Thoracic aorta (tissue), 2 donors: ENCODE data around the gene NEBL. TPM values are rescaled to one million over a fixed set of nuclear protein-coding genes. Genes with fewer than 3 reads are reported as not detected.

ENCODE experiments used
- ATAC-seq: fragments of 150-250 bp; one replicate; pipeline ENCODE4 v1.8.0; 2017; ENCODE audit warnings: low read depth; ENCODE audit not compliant: insufficient number of reproducible peaks, low FRiP score
- DNase-seq: peaks from one replicate; pipeline ENCODE4 v3.0.0-alpha.2; 2020; ENCODE audit warnings: low spot score
- H3K27ac ChIP-seq, 2 donors: fragments of 200-600 bp; sonication (generic); 1 replicate in 1 of 2; 2 replicates in 1 of 2; pipeline ENCODE4 v1.5.1; 2016; ENCODE audit warnings: mild to moderate bottlenecking in 2 of 2, moderate library complexity in 2 of 2
- H3K27me3 ChIP-seq: fragments of 200-600 bp; sonication (generic); replicated peaks from 2 replicates; pipeline ENCODE4 v1.6.0; 2016; ENCODE audit warnings: mild to moderate bottlenecking; ENCODE audit not compliant: insufficient read depth
- H3K36me3 ChIP-seq: fragments of 200-600 bp; sonication (generic); one replicate; pipeline ENCODE4 v1.5.1; 2016
- H3K4me1 ChIP-seq, 2 donors: fragments of 200-600 bp; sonication (generic); 1 replicate in 1 of 2; 2 replicates in 1 of 2; pipeline versions ENCODE4 v1.5.1 to v1.6.0; 2016; ENCODE audit warnings: low read depth in 2 of 2, mild to moderate bottlenecking in 1 of 2; ENCODE audit not compliant: control insufficient read depth in 1 of 2
- H3K4me3 ChIP-seq: fragments of 200-600 bp; sonication (generic); 2 replicates; pipeline ENCODE4 v1.5.1; 2016; ENCODE audit warnings: mild to moderate bottlenecking
- H3K9me3 ChIP-seq: fragments of 200-600 bp; sonication (generic); 2 replicates; pipeline ENCODE4 v1.5.1; 2016
- CTCF ChIP-seq: fragments of 200-600 bp; sonication (generic); IDR thresholded peaks from one replicate; pipeline ENCODE4 v1.5.1; 2019; ENCODE audit warnings: antibody characterized with exemption
- total RNA-seq, 2 donors: library from RNA; depleted of rRNA; stranded (reverse); fragments of >200 nt; gene quantifications; one replicate each; pipeline versions ENCODE4 v1.1.0 to v1.2.3, GENCODE V29; 2016

Gene NEBL
- total RNA-seq, 2 donors from 2014 or later, result 1.4 to 4.7 TPM

- TF ChIP-seq CTCF, result no peak
- Histone ChIP-seq H3K27me3 (no peaks in the 10 kb centered on the region), H3K27ac (no peak overlapping the region), H3K4me1 (no peaks in the 10 kb centered on the region), H3K36me3 (no peaks in the 10 kb centered on the region), H3K9me3 (no peaks in the 10 kb centered on the region), H3K4me3 (no peak overlapping the region)
- no peak for ATAC-seq
- DNase-seq, result no peak
These were observed 8.3 kb downstream of the NEBL start for GRCh38 chr10:20888620-20889330.

- H3K27ac ChIP-seq, result no peak overlapping the region
- ATAC-seq (no peak), DNase-seq (no peak)
- no peak for TF ChIP-seq CTCF
- H3K36me3 ChIP-seq, result no peaks in the 10 kb centered on the region
- H3K4me1 ChIP-seq, result no peaks in the 10 kb centered on the region
- H3K4me3 ChIP-seq, result no peak overlapping the region
- no peaks in the 10 kb centered on the region for H3K27me3 ChIP-seq
- H3K9me3 ChIP-seq, result no peaks in the 10 kb centered on the region
These were observed 9.2 kb downstream of the NEBL start for GRCh38 chr10:20887706-20888555.

- Histone ChIP-seq H3K4me1 (no peaks in the 10 kb centered on the region), H3K27ac (no peak overlapping the region), H3K27me3 (no peaks in the 10 kb centered on the region), H3K9me3 (no peaks in the 10 kb centered on the region), H3K4me3 (no peak overlapping the region), H3K36me3 (no peaks in the 10 kb centered on the region)
- ATAC-seq (no peak), DNase-seq (no peak)
- TF ChIP-seq CTCF, result no peak
These were observed 11.4 kb downstream of the NEBL start for GRCh38 chr10:20885678-20886077.

GRCh38 chr10:20883552-20883951 is 13.6 kb downstream of the NEBL start:
- ATAC-seq, result no peak
- Histone ChIP-seq H3K27ac (no peak overlapping the region), H3K36me3 (no peaks in the 10 kb centered on the region), H3K4me1 (no peaks in the 10 kb centered on the region), H3K27me3 (no peaks in the 10 kb centered on the region), H3K9me3 (no peaks in the 10 kb centered on the region), H3K4me3 (no peak overlapping the region)
- DNase-seq, result no peak
- no peak for TF ChIP-seq CTCF

- H3K36me3 ChIP-seq, result no peaks in the 10 kb centered on the region
- no peak overlapping the region for H3K27ac ChIP-seq
- no peaks in the 10 kb centered on the region for H3K9me3 ChIP-seq
- H3K4me1 ChIP-seq, result no peaks in the 10 kb centered on the region
- ATAC-seq, result no peak
- H3K4me3 ChIP-seq, result no peak overlapping the region
- no peak for DNase-seq
- H3K27me3 ChIP-seq, result no peaks in the 10 kb centered on the region
- no peak for TF ChIP-seq CTCF
These were observed 15.0 kb downstream of the NEBL start for GRCh38 chr10:20882091-20882490.
